GM12872 (cell line): ENCODE measurements around the gene MAN2C1.

Experiments used
- TF ChIP-seq, protein P1 (sequence below): IDR thresholded peaks from 3 replicates; pipeline ENCODE4 v1.5.1; 2011; ENCODE audit warnings: low read depth, mild to moderate bottlenecking, low read length, moderate library complexity; ENCODE audit not compliant: insufficient read depth

The MAN2C1 gene

DNA sequence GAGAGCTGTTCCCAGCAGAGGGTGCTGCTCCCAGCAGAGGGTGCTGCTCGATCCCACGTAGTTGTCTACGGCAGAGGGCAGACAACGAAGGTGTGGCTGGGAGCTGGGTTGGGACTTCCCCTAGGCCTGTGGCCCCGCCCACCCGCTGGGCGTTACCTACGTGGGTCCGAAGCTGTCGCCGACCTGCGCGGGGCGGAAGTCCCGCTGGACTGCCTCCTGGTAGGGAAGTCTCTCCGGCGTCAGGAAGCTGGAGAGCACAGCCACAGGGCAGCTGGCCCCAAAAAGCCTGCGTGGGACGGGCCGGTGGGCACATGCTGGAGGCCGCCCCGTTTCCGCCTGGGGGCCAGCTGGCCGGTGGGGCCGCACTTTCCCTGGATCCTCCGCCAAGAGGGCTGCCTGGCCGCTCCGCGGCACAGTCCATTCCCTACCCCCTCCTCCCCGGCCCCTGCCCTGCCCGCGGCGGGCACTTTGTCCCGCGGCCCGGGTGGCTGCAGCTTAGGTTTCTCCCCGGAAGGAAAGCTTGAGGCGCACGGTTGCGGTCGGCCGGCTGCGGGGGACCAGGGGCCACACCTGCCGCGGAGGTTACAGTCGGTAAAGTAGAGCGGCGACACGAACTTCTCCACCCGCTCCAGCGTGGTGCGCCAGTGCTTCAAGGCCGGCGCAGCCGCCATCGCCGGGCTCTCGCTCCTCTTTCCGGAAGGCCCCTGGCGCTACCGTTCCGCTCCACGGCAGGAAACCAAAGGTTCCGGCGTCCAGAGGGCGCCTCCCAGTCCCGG lies at the start of gene MAN2C1:
TSS of gene MAN2C1 (minus strand) at position 695 of the 776 bp plus-strand sequence. CDS start at position 671, 24 bp downstream.
- TF ChIP-seq, protein P1, sequence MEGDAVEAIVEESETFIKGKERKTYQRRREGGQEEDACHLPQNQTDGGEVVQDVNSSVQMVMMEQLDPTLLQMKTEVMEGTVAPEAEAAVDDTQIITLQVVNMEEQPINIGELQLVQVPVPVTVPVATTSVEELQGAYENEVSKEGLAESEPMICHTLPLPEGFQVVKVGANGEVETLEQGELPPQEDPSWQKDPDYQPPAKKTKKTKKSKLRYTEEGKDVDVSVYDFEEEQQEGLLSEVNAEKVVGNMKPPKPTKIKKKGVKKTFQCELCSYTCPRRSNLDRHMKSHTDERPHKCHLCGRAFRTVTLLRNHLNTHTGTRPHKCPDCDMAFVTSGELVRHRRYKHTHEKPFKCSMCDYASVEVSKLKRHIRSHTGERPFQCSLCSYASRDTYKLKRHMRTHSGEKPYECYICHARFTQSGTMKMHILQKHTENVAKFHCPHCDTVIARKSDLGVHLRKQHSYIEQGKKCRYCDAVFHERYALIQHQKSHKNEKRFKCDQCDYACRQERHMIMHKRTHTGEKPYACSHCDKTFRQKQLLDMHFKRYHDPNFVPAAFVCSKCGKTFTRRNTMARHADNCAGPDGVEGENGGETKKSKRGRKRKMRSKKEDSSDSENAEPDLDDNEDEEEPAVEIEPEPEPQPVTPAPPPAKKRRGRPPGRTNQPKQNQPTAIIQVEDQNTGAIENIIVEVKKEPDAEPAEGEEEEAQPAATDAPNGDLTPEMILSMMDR: peak; percentile 89

DNA sequence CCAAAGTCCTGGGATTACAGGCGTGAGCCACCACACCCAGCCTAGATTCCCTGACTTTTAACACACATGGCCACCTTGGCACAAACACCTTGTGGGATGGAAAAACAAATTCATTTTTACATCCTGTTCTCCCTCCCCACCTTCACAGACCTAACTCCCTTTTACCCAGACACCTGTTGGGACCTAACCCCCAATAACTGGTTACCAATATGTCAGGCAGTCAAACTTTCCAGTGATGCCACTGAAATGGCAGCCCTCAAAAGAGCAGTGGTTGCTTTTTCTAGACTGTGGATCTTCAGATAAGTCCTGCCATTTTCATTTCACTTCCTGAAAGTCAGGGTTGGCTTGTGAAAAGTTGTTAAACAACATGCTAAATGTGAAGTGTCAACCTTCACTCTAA lies 48.2 kb upstream of the MAN2C1 start:
- TF ChIP-seq, protein P1: no peak

DNA sequence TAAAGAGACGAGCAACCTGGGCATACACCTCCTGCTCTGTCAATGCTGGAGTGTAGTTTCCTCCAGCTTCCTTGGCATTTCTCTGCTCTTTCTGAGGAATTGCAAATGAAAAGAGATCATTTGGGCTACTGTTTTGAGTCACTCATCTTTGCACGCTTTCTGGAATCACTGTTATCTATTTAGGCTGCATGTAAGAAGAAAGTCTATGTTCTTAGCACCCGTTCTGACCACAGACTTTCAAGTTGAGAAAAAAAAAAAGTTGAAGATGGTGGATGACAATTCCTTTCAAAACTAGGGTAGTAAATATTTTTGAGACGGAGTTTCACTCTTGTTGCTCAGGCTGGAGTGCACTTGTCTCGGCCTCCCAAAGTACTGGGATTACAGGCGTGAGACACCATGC lies 41.8 kb upstream of the MAN2C1 start:
- TF ChIP-seq, protein P1: no peak

DNA sequence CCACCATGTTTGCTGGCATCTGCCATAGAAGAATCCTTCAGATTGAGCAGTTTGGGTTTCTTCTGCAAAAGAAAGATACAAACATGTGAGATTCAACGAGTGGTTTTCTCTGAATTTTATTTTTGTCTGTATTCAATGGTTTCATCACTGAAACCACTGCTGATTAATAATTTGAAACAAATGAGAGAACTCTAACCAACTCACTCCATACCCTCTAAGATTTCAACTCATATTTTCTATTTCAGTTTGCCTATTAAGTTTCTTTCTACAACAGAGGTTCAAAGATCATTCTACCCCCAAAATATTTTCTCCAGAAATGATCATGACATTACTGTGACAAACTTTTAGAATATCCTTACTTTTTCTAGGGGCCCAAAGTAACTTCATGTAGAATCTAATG lies 38.7 kb upstream of the MAN2C1 start:
- TF ChIP-seq, protein P1: no peak

DNA sequence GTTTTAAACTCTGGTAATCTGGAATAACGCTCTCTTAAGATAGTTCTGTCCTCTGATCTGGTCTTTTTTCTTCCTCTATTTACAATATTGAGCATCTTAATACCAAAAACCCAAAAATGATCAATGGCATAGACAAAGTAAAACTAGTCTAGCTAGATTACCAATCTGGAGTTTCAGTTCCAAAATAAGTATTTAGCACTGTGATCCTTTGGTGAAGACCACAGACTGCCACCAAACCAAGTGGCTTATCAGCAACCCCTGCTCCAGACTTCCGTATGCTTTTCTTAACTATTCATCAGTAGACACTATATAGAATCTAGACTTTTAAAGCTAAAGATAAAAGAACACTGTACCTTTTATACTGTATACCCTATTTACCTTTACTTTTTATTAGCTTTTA lies 35.5 kb upstream of the MAN2C1 start:
- TF ChIP-seq, protein P1: no peak

DNA sequence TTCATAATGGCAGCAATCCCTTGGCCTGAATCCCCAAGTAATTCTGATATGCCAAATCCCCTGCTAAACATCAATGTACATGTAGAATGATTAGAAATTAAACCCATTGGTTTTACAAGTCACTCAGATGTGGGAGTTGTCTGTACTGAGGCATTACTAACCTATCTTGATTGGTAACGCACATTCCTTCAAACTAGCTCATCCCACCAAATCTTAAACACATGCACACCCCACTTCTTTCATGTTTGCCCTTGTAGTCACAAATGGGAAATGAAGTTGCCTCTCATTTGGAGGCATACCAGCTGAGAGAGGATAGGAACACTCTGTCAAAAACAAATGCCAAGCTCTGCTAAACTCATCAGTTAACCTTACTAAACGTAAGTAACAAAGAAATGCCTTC lies 29.1 kb upstream of the MAN2C1 start:
- TF ChIP-seq, protein P1: no peak

DNA sequence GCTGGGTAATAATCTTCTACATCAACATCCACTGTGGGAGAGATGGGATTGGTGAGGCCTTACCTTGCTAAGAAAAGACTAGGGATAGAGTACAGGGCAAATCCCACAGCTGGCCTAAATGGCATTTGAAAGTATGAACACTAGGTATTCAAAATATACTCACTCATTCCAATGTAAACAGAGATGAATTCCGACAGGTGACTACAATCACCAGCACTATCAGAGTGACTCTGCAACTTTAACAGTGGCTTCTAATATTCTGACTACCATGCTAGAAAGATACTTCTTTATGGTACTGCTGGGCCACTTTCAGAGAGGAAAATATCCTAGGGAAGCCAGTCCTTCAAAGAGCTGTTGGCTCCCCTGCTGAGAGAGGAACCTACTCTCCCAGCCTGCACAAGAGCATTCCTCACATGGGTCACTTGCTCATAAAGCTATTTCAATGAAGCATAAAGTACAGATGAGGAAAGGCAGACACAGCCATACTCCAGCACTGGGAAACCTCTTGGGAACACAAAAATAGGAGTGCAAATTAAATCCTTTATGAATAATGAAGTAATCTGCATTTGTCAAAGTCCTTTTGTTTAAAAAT lies 21.5 kb upstream of the MAN2C1 start:
- TF ChIP-seq, protein P1: no peak
